Ovary (tissue), 9 donors: Measurements from ENCODE around the gene REV3L. TPM values are rescaled to one million over a fixed set of nuclear protein-coding genes. Genes with fewer than 3 reads are reported as not detected.

Experiments used
- DNase-seq, 5 donors: peaks; one replicate each; pipeline ENCODE4 v3.0.0-alpha.2; 2019 to 2020
- H3K27ac ChIP-seq, 2 donors: fragments of 200-600 bp; one replicate each; pipeline versions ENCODE4 v1.5.1 to v1.8.0; 2019 to 2022
- H3K27me3 ChIP-seq: fragments of 200-600 bp; one replicate; pipeline ENCODE4 v1.8.0; 2022
- H3K36me3 ChIP-seq: fragments of 200-600 bp; sonication (generic); one replicate; pipeline ENCODE4 v1.5.1; 2019
- H3K4me1 ChIP-seq: one replicate; pipeline ENCODE4 v1.8.1; 2013; ENCODE audit warnings: mild to moderate bottlenecking, moderate library complexity; ENCODE audit not compliant: insufficient read depth
- H3K4me3 ChIP-seq: fragments of 200-600 bp; sonication (generic); one replicate; pipeline ENCODE4 v1.5.1; 2017
- H3K9me3 ChIP-seq, 2 donors: fragments of 200-600 bp in 1 of 2; sonication (generic) in 1 of 2; one replicate each; pipeline versions ENCODE4 v1.5.1 to v1.8.1; 2013 to 2019; ENCODE audit warnings: mild to moderate bottlenecking in 1 of 2, moderate library complexity in 1 of 2
- EP300 ChIP-seq: sonication (generic); formaldehyde crosslinking; IDR thresholded peaks from one replicate; pipeline ENCODE4 v1.6.1; 2017; ENCODE audit warnings: antibody characterized with exemption
- POLR2A ChIP-seq: fragments of 450-650 bp; IDR thresholded peaks from one replicate; pipeline ENCODE4 v1.6.1; 2017; ENCODE audit warnings: antibody characterized with exemption, mild to moderate bottlenecking, moderate library complexity
- WGBS, 3 donors: extraction: QIAGEN DNeasy Blood & Tissue Kit in 1 of 3; methylation state at CpG; one replicate each; pipeline versions ENCODE4 v1.1.5 to v1.1.7; 2013 to 2017; 5-methylcytosine and 5-hydroxymethylcytosine counted together
- intact Hi-C, 4 donors: fragments of 100-400 bp; cut with DNase I; formaldehyde crosslinking; loops; one replicate each; pipeline versions ENCODE4 v1.11.0 to v1.15.1; 2022 to 2023
- polyA plus RNA-seq, 2 donors: library from polyadenylated mRNA; stranded (reverse); fragments of 200-250 nt in 1 of 2; fragments of 350-450 nt in 1 of 2; fragmentation: Illumina TruSeq in 1 of 2; extraction: RNeasy Lipid Tissue Mini Kit (QIAGEN cat#74804) in 1 of 2; gene quantifications; one replicate each; pipeline ENCODE4 v1.2.3, GENCODE V29; 2013 to 2014
- total RNA-seq, 7 donors: library from RNA; depleted of rRNA in 2 of 7; stranded (reverse); fragments of >200 nt in 2 of 7; fragmentation: NEBNext Ultra II Directional in 3 of 7; extraction: Animal tissue kit (Norgen Biotek cat#: 25700) in 3 of 7; gene quantifications; one replicate each; pipeline versions ENCODE4 v1.1.0 to v1.2.4, GENCODE V29; 2016 to 2023
- TF ChIP-seq, protein P1 (sequence below), 3 donors: fragments of 450-650 bp in 2 of 3; fragments of 200-600 bp in 1 of 3; IDR thresholded peaks; one replicate each; pipeline versions ENCODE4 v1.5.1 to v1.8.0; 2016 to 2022; ENCODE audit warnings: antibody characterized with exemption in 3 of 3, mild to moderate bottlenecking in 1 of 3
- donor health status: DM: no; HTN: no; CAD: no; lungs with moderate emphysema.
- donor health status: DM: no; HTN: no; CAD: no.
- donor health status: Bipolar disorder and iron deficiency.
- donor health status: DM: yes; HTN: yes; CAD: no.
- donor health status: DM: no; HTN: no; CAD: no.
- donor health status: DM: yes; HTN: yes; CAD: no.

Gene REV3L
- total and polyA plus RNA-seq, 9 donors, result 8.5 to 55.2 (median 31.0) TPM

DNA sequence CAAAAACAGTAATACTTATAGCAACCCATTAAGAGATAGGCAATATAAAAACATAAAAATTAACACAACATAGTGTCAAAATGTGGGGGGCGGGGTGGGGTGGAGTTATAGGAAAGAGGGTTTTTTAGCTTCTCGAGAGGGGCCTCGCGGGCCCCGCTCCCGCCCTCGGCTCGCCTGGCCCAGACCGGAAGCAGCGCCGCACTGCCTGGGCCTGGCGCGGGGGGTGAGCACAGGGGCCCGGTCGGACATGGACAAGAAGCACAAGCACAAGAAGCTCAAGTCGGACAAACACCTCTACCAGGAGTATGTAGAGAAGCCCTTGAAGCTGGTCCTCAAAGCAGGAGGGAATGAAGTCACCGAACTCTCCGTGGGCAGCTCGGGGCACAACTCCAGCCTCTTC lies 53.4 kb downstream of the REV3L start:
- TF ChIP-seq POLR2A (no peak), EP300 (no peak)
- TF ChIP-seq, protein P1, sequence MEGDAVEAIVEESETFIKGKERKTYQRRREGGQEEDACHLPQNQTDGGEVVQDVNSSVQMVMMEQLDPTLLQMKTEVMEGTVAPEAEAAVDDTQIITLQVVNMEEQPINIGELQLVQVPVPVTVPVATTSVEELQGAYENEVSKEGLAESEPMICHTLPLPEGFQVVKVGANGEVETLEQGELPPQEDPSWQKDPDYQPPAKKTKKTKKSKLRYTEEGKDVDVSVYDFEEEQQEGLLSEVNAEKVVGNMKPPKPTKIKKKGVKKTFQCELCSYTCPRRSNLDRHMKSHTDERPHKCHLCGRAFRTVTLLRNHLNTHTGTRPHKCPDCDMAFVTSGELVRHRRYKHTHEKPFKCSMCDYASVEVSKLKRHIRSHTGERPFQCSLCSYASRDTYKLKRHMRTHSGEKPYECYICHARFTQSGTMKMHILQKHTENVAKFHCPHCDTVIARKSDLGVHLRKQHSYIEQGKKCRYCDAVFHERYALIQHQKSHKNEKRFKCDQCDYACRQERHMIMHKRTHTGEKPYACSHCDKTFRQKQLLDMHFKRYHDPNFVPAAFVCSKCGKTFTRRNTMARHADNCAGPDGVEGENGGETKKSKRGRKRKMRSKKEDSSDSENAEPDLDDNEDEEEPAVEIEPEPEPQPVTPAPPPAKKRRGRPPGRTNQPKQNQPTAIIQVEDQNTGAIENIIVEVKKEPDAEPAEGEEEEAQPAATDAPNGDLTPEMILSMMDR (IDR thresholded peaks at IDR 0.05), result no peak
- Histone ChIP-seq H3K27ac (no peak overlapping the region), H3K9me3 (no peaks in the 10 kb centered on the region), H3K27me3 (no peaks in the 10 kb centered on the region), H3K36me3 (no peaks in the 10 kb centered on the region), H3K4me1 (no peaks in the 10 kb centered on the region), H3K4me3 (no peak overlapping the region)
- 95 to 97% (median 97%) methylated on average over 19 of the region's 19 CpGs for WGBS, 3 donors
- intact Hi-C loops, result no loop called here
- no peak for DNase-seq

DNA sequence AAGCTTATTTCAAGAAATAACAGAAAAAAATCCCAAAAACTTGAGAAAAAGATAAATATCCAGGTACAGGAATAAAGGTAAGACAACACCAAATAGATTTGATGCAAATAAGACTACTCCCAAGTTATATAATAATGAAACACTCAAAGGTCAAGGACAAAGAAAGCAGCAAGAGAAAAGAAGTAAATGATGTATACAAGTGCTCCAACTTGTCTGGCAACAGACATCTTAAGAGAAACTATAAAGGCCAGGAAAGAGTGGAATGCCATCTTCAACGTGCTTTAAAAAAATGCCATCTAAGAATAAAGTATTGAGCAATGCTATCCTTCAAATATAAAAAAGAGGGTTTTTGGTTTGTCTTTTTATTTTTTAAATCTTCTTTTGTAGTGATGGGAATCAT lies 54.2 kb downstream of the REV3L start:
- no peak for TF ChIP-seq POLR2A
- Histone ChIP-seq H3K27me3 (no peaks in the 10 kb centered on the region), H3K4me1 (peaks cover 4% of the 10 kb centered on the region), H3K36me3 (no peaks in the 10 kb centered on the region), H3K9me3 (no peaks in the 10 kb centered on the region), H3K4me3 (no peak overlapping the region), H3K27ac (no peak overlapping the region)
- DNase-seq, result no peak
- intact Hi-C loops, result no loop called here
- WGBS, 3 donors, result 82 to 91% (median 87%) methylated on average over 1 of the region's 1 CpG

DNA sequence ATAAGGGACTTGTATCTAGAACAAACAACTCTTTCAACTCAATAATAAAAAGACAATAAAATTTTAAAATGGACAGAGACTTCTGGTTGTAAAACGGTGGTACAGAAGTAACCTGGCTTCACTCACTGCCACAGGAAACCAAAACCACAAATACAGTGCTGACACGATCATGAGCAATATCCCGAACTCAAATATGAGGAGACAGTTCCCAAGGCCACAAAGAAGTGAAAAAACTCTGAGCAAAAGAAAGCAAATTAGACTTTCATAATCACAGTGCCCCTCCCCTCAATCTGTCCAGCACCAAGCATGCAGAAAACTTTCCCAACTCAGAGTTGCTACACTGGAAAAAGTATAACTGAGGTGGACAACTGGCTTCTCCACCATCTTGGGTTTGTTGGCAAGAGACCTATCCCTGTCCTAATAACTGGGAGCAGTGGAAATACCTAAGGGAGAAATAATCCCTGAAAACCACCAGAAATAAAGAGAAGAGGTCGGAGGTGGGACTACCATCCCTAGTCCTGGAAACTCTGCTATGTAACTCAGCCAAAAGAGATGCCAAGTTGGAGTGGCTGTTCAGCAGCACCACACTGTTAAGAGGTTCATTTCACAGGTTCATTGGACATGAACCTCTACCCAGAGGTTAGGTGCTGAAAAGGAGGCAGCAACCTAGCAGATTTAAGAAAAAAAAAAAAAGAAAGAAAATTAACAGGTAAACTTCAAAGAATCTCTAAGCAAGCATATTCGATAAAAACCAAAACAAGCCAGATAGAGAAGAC lies 55.5 kb downstream of the REV3L start:
- no peak for TF ChIP-seq EP300
- TF ChIP-seq, protein P1 (IDR thresholded peaks at IDR 0.05), result no peak
- TF ChIP-seq POLR2A, result no peak
- Histone ChIP-seq H3K36me3 (no peaks in the 10 kb centered on the region), H3K4me3 (no peak overlapping the region), H3K4me1 (peaks cover 9% of the 10 kb centered on the region), H3K27ac (no peak overlapping the region), H3K27me3 (no peaks in the 10 kb centered on the region), H3K9me3 (no peaks in the 10 kb centered on the region)
- 62 to 70% (median 64%) methylated on average over 5 of the region's 5 CpGs for WGBS, 3 donors
- no peak for DNase-seq
- intact Hi-C loops, result no loop called here

DNA sequence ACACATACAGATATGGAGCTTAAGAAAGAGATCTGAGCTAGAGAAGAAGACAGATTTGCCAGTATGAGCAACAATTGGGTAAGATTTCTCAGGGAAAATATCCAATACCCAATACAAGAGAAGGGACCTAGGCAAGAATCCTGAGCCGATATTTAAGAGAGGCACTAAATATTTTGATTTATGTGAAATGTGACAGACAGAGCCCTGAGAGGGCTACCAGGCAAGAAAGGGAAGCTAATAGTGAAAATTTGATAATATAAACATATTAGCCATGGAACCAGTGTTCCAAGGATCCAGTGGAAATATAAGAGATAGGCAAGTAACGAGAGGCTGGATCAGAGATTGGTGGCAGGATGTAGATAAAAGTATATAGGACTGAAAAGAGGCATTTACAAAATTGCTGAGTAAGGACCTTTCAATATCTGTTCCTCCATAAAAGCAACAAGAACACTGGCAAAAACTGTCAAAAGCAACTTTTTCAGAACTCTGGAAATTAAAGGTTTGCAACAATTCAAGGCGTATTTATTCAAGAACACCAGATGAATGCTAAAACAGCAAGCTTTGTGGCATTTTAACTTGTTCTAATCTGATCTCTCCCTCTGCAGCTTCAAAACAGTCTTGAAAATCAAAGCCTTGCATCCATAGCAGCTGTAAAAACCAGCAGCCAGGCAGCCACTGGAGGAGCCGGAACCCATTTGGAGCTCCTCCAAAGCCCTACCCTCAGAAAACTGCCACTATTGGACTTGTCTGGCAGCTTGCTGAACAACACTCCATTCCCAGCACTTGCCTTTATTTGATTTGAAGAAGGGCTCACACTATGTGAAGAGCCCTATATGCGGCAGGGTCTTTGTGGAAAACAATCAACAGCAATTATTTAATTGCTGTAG lies 58.8 kb downstream of the REV3L start:
- Histone ChIP-seq H3K36me3 (no peaks in the 10 kb centered on the region), H3K4me1 (peaks cover 9% of the 10 kb centered on the region), H3K4me3 (no peak overlapping the region), H3K27ac (no peak overlapping the region), H3K27me3 (no peaks in the 10 kb centered on the region), H3K9me3 (no peaks in the 10 kb centered on the region)
- WGBS, 3 donors, result 85 to 91% (median 86%) methylated on average over 5 of the region's 5 CpGs
- DNase-seq, result no peak
- TF ChIP-seq POLR2A, result no peak
- TF ChIP-seq EP300, result no peak
- TF ChIP-seq, protein P1 (IDR thresholded peaks at IDR 0.05), result no peak
- intact Hi-C loops, result no loop called here
